Ovary (tissue), 3 donors: ENCODE measurements around the gene HOXC11.

Experiments used
- EP300 ChIP-seq: sonication (generic); formaldehyde crosslinking; IDR thresholded peaks from one replicate; pipeline ENCODE4 v1.6.1; 2017; ENCODE audit warnings: antibody characterized with exemption
- TF ChIP-seq, protein P1 (sequence below), 3 donors: fragments of 450-650 bp in 2 of 3; fragments of 200-600 bp in 1 of 3; IDR thresholded peaks; one replicate each; pipeline versions ENCODE4 v1.5.1 to v1.8.0; 2016 to 2022; ENCODE audit warnings: antibody characterized with exemption in 3 of 3, mild to moderate bottlenecking in 1 of 3
- donor health status: DM: no; HTN: no; CAD: no.

DNA sequence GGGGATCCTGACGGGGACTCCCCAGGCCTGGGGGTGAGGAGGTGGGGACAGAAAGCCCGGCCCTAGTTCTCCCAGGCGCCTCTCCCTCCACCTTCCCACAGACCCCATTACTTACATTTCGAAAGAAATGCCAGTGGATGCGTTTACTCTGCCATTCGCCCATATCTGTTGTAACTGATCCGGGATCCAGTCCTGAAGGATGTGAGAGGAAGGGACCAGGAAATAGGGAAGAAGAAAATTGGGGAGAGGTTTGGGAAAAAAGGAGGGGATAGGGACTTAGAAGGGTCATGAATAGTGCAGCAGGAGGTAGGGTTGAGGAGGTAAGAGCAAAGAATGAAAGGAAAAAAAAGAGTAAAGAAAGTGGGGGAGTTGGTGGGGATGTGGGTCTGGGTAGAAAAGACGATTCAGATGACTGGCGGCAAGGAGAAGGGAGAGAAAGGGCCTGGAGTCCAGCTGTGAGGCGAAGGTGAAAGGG, 17.1 kb upstream of the HOXC11 start:
- TF ChIP-seq, protein P1, sequence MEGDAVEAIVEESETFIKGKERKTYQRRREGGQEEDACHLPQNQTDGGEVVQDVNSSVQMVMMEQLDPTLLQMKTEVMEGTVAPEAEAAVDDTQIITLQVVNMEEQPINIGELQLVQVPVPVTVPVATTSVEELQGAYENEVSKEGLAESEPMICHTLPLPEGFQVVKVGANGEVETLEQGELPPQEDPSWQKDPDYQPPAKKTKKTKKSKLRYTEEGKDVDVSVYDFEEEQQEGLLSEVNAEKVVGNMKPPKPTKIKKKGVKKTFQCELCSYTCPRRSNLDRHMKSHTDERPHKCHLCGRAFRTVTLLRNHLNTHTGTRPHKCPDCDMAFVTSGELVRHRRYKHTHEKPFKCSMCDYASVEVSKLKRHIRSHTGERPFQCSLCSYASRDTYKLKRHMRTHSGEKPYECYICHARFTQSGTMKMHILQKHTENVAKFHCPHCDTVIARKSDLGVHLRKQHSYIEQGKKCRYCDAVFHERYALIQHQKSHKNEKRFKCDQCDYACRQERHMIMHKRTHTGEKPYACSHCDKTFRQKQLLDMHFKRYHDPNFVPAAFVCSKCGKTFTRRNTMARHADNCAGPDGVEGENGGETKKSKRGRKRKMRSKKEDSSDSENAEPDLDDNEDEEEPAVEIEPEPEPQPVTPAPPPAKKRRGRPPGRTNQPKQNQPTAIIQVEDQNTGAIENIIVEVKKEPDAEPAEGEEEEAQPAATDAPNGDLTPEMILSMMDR (IDR thresholded peaks at IDR 0.05), result no peak
- TF ChIP-seq EP300, result no peak
